Smooth muscle cell of trachea (primary cell): ENCODE results near the gene FIP1L1. TPM values are rescaled to one million over a fixed set of nuclear protein-coding genes. Genes with fewer than 3 reads are reported as not detected.

ENCODE experiments used
- total RNA-seq: library from RNA; depleted of rRNA; stranded (reverse); fragments of >200 nt; gene quantifications from 2 replicates; pipeline ENCODE4 v1.2.1, GENCODE V29; 2014

The FIP1L1 gene
- 67.8 and 88.3 TPM in 2 replicates for total RNA-seq

GRCh38 chr4:53377319-53378170 lies at the start of gene FIP1L1:
Gene FIP1L1 (plus strand): TSS chr4:53377641. CDS start chr4:53377839, 198 bp downstream.

DNA sequence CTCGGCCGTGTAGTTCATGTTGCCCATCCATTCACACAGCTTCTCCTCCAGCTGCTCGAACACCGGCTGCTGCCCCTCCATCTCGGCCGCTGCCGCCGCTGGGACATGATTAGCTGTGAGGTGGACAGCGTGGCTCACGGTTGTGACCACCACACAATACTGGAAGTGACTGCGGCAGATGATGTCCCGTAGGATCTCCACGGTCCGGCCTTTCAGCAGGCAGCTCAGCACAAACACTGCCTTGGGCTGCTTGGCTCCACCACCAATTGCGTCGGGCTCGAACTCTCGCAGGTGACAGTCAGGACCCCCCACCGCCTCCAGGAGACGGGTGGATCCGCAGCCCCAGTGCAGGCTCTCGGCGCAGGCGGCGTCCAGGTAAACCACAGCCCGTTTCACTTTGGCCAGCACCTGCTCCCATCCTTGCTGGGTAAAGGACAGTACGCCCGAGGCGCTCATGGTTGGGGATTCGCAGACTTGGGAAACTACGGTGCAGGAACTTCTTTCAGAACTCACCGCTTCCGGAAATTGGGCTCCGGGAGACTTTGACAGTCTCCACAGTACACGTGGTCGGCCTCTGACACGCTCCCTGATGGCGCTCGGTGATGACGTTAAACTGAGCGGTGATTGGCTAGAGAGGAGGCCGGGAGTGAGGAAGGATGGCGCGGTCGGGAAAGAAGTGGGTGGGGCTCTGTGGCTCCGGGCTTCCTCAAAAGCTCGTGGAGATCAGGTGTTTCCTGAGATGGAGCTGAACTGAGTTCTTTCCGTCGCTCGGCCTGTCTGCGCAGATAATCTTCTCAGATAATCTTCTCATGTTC lies 11.7 kb upstream of the FIP1L1 start, which contains the start of gene SCFD2:
Gene SCFD2, minus strand, starts transcription at position 576 of the 815 bp plus-strand sequence.

Other genes starting within 250 kb of the FIP1L1 start
- gene SCFD2, start 11.6 kb upstream of the FIP1L1 start, total RNA-seq, result 41.5 and 46.5 TPM in 2 replicates
- 0.99 and 2.0 TPM in 2 replicates for gene LNX1, start 213.8 kb downstream of the FIP1L1 start, total RNA-seq